Stimulated activated CD8-positive, alpha-beta memory T cell treated with anti-CD3 and anti-CD28 coated beads, Interleukin-12 subunit alpha, Interleukin-12 subunit beta, amount 100 ng/mL, for 1 hour (primary cell): Measurements from ENCODE around the gene NRXN2.
A peak's percentile ranks its signal among the peaks of the same experiment; 100 is the strongest.

ENCODE experiments used
- DNase-seq: peaks from one replicate; pipeline ENCODE4 v3.0.0-alpha.2; 2020; ENCODE audit warnings: low read depth

Gene NRXN2

DNA sequence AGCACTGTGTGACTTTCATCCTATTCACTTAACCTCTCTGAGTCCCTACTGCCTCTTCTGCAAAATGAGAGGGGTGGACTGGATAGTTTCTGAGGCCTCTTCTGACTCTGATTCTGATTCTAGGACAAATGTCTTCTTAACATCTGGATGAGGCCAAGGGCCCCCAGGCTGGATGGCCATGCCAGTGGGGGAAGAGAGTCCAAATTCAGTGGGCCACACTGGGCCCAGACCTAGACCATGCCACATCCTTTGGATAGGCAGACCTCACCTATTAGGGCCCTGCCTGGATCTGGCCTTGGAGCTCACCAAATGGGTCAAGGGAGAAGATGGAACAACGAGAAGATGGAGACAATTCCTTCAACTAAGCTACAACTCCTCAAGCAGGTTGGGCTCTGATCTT is 24.6 kb downstream of the NRXN2 start:
- DNase-seq = no peak

GRCh38 chr11:64697663-64698375 is 25.2 kb downstream of the NRXN2 start:
- DNase-seq = no peak

DNA sequence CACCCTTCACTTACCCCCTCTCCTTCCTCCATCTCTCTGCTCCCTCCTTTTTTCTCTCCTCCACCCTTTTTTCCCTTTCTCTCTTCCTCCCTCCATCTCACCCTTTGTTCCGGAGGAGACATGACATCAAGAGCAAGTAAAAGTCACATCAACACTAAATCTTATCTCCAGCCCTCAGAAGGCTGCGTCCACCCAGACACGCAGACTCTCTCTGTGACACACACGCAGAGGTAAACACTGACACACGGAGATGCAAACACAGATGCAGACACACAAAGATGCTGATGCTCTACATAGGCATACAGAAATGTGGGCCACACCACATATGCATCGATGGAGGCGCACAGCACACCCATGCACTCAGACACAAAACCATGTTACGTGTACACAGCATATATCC is 27.0 kb downstream of the NRXN2 start:
- DNase-seq = no peak

- no peak for DNase-seq
These were observed 27.4 kb downstream of the NRXN2 start for GRCh38 chr11:64695548-64695947.

- no peak for DNase-seq
These were observed 28.1 kb downstream of the NRXN2 start for GRCh38 chr11:64694821-64695365.

DNA sequence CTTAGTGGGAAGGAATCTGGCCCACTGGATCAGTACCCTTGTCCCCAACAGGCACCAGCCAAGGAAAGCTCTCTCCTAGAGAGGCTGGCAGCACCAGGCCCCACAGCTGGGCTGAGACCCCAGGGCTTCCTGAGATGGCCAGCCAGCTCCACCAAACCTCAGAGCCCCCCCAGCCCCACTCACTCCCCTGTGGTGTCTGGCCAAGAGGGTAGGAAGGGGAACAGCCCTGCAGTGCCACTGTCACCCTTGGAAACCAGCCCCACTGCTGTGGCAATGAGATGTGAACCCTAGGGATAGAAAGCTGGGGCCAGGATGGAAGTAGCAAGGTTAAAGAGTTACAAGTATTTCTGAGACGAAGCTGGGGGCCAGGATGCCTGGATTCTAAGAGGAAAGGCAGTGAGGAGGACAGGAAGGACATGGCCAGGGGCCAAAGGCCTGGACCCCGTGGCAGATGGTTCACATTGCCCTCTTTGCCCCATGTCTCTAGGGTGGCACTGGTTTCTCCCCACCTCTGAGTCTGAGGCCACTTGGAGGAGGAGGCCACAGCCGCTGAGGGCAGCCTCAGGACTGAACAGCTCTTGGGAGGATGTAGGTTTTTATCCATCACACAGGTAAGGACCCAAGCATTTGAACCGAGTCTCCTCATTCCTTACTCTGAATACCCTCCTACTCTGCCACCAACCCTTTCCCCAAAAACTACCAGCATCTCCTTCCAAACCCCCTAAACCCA is 28.8 kb downstream of the NRXN2 start:
- DNase-seq = no peak

DNA sequence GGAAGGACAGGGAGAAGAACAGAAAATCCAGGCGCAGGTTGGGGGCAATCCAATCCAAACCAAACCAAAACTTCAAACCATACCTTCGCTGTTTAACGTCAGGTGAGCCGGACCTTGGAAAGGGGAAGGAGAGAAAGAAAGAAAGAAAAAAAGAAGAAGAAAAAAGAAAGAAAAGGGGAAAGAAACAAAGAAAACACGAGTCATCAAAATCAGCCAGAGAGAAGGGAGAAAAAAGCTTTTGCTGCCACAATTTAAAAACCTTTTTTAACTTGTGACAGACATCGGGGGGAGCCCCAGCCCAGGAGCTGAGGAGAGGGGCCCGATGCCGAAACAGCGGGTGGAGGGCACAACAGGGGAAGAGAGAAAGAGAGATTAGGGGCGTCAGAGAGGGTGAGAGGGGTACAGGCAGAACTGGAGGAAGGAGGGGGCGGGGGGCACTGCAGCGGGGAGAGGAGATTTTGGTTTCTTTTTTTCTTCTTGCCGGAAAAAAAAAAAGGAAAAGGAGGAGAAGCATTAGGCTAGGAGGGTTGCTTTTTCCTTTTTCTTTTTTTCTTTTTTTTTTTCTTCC is 30.1 kb downstream of the NRXN2 start:
- no peak for DNase-seq

DNA sequence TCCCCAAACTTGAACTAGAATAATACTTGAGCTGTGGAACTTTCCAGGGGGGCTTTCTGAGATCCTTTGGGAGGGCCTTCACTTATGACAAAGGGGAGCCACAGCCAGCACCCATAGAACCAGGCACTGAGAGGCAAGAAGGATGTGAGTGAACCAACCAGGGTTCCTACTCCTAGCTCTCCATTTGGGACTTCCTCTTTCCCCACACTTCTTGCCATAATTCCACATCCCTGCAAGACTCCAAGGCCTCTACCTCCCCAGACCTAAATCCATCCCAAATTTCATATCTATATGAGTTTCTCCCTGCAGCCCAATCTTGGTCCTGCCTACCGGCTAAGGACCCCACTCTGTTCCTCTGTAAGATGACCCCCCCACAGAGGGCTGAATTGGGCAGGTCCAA is 31.5 kb downstream of the NRXN2 start:
- no peak for DNase-seq

- DNase-seq = no peak
These were observed 32.8 kb downstream of the NRXN2 start for GRCh38 chr11:64690235-64690634.

GRCh38 chr11:64688534-64688982 is 34.4 kb downstream of the NRXN2 start:
- peak; percentile 85 for DNase-seq

- DNase-seq = no peak
These were observed 35.1 kb downstream of the NRXN2 start for GRCh38 chr11:64687643-64688533.

GRCh38 chr11:64687204-64687603 is 35.8 kb downstream of the NRXN2 start:
- DNase-seq = no peak

DNA sequence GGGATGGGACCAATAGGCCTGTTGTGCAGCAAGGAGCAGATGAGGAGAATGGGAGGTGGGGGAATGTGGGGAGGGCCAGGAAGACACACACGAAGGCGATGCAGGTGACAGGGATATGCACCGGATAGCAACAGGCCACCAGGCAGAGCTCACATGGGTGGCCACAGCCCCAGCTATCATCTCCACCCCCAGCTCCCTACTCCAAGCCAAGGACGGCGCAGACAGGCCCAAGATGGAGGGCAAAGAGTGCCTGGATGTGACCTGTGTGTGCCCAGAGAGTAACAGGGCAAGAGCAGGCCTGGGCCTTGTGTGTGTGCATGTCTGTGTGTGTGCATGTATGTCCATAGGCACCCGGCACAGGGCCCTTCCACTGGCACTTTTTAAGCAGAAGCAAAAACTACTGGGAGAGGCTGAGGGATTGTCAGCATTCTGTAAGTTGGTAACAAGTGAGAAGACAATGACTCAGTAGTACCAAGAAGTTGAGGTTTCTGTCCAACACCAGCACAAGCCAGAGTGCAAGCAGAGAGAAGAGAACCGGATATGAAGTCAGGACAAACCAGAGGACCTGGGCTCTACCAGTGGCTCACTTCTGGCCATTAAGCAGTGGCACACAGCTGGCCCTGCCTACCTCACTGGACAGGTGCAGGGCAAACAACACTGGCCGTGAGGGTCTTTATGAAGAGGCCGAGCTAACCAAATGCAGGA is 36.4 kb downstream of the NRXN2 start:
- DNase-seq = no peak

- DNase-seq = no peak
These were observed 37.5 kb downstream of the NRXN2 start for GRCh38 chr11:64685536-64685935.

GRCh38 chr11:64684357-64684756 is 38.6 kb downstream of the NRXN2 start:
- no peak for DNase-seq

DNA sequence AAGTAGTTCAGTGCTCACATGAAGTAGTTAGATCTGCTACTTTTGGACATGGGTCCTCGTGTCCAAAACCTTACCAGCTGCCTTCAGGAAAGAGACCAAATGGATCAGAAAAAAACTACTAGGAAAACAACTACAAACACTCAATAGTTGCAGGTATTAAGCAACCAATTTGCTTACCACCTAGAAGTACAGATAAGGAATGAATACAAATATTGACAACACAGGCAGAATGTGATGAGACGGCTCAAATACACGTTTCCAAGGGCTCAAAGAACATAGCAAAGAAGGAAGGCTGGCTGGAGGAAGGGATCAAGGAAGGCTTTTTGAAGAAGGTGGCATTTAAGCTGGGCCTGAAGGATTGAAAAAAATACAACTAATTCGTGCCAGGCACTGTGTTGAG is 41.8 kb downstream of the NRXN2 start:
- DNase-seq = no peak

DNA sequence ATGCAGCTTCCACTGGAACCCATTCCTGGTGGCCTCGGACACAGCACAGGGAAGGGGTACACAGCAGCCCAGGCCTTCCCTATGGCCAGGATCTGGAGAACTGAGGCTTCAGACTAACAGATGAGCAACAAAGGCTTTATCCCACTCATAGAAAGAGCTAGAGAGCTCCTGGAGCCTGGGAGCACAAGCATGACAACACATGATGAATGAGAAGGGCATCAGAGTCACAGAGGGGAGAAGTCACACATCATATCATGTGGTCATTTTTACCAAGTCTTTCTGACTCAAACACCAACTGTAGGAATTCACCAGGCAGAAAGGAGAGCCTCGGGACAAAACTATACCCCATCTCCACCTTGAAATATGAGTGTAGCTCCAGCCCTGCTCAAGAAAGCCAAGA is 43.2 kb downstream of the NRXN2 start:
- no peak for DNase-seq

GRCh38 chr11:64677441-64678023 is 45.5 kb downstream of the NRXN2 start:
- DNase-seq = no peak

- no peak for DNase-seq
These were observed 46.8 kb downstream of the NRXN2 start for GRCh38 chr11:64676261-64676615.

GRCh38 chr11:64675450-64676260 is 47.3 kb downstream of the NRXN2 start:
- no peak for DNase-seq
